HG03457 (cell line): ENCODE results near the gene ENOX1.
"Not testable (repeated sequence)": the region's sequence is repeated elsewhere in the genome, so short reads cannot be mapped to it uniquely, and the experiment has no call there.

Experiments
- ATAC-seq: cut with Tn5 transposase; IDR thresholded peaks from one replicate; pipeline ENCODE4 v1.9.1; 2021; ENCODE audit warnings: moderate number of reproducible peaks; ENCODE audit not compliant: unreplicated experiment

ENOX1 gene

DNA sequence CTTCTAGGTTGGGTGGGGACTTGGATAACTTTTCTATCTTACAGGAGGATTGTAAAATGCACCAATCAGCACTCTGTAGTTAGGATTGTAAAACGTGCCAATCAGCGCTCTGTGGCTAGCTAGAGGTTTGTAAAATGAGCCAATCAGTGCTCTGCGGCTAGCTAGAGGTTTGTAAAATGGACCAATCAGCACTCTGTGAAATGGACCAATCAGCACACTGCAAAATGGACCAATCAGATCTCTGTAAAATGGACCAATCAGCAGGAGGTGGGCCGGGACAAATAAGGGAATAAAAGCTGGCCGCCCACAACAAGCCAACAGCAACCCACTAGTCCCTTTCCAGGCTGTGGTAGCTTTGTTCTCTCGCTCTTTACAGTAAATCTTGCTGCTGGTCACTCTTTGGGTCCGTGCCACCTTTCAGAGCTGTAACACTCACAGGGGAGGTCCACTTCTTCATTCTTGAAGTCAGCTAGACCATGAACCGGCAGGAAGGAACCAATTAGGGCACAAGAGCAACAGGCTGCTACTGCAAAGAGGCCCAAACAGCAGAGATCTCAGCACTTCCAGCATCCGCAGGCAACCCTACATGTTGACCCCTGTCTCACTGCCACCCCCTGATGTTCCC, 606.6 kb downstream of the ENOX1 start:
- ATAC-seq, result no peak

DNA sequence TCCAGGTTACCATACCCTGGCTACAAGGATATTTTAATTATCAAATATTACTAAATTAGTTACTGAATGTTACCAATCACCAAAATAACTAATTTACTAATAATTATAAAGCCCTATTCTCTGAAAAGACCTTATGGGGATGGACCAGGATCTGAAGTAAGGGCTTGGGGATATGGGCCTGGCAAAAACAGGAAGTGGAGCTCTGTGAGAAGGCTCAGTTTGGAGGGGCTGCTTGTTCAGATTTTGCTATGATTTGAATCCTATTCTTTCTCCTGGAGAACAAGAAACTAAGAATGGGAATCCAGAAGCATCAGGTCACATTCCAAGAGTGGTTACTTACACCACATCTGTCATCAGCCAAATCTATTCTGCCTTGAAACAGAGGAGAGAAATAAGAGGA, 615.3 kb downstream of the ENOX1 start:
- no peak for ATAC-seq

DNA sequence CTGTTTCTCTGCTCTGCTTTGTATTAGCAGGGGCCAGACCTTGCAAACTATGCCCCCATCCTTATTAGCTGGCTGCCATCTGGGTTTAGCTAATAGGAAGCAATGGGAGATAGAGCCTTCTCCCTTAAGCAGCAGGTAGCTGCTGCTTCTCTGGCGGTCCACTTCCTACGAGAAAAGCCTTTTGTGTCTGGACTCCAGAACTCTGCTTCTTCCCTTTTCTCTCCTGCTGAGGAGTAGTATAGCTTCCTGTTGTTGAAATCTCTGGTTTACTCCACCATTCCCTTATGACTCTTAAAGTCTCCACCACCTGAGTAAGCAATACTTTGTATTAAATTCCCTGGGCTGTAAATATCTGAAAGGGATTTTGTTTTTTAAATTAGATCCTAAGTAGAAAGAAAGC, 616.3 kb downstream of the ENOX1 start:
- no peak for ATAC-seq

DNA sequence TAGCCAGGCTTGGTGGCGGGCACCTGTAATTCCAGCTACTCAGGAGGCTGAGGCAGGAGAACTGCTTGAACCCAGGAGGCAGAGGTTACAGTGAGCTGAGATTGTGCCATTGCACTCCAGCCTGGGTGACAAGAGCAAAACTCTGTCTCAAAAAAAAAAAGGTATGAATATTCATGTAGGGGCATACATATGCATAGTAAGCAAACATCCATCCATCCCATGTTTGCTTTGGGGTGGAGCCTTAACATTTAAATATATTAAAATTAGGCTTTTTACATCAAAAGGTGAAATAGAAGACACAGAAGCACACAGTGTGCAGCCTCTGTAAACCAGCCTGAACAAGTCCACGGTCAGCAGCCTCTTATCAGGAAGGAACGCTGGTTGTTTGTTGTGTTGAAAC, 618.3 kb downstream of the ENOX1 start:
- not testable (repeated sequence) for ATAC-seq

DNA sequence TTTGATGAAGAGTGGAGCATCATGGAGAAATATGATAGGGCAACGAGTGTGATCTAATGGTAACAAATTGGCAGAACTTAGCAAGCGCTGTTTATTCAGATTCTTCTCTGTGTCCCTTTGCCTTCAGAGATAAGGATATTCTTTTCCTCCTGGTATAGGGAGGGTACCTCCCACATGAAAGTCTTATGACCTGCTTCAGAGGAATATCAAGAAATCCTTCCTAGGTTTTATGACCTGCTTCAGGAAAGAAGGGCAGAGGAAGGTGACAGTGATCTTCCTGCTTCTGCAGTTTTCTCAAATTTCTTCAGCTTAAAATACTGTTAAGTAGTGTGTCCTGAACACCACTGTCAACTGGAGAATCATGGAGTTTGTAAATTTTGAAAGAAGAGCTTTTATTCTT, 619.0 kb downstream of the ENOX1 start:
- no peak for ATAC-seq

DNA sequence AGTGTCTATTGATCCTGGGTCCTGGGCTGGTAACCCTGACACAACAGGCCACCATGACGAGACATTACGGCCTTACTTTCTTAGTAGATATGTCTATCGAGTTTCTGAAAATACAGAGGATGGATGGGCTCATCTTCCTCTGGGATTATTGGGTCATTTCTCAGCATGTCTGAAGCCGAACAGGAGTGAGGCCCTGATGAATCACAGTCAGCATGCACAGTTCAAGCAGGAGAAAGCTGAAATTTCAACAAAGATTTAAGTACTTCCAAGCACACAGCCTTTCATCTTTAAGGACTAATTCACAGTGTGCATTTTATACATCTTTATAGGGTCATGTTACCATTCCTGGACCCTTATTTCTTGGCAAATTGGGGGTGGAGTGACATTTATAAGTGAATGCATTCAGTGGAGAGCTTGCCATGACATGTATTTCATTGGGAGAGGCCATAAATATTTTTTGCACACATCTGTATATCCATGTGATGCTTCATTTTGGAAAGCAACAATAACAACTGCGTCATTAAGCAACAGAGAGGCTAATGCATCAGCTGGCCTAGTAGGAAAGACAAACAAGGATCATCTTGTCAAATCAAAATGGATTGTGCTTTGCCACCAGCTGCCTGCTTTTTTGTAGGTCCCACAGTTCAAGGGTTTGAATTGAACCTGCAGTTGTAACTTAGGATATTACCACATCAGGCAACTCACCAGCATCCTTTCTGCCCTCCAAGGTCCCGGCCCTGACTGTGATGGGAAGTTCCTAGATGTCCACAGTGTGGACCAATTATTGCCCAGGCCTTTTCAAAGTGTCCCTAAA, 619.9 kb downstream of the ENOX1 start:
- ATAC-seq, result no peak
